ENCODE measurements around the gene BPIFB1. TPM values are rescaled to one million over a fixed set of nuclear protein-coding genes. Genes with fewer than 3 reads are reported as not detected.

The BPIFB1 gene
- total RNA-seq, 1 experiment from 2014 or later = not detected

DNA sequence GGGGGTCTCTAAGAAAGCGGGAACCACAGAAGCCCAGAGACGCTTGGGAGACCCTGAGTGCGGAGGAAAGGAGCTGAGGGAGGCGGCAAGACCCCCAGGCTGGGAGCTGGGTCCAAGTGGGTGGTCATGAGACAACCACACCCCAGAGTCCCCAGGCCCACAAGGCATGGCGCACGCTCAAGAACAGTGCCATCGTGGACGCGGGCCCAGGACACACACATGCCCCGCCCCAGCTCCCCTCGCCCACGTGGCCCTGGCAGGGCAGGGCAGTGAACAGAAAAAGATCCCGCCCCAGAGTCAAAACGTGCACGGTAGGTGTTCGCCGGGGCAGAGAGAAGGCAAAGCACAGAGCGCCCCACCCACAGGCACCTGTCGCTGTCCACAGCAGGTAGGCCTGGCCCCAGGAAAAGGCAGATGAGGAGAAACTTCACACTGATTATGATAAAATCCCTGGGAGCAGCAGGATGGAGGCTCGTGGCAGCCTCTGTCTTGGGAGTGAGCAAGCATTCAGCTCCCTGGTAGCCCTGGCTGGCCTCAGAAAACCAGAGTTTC is 50.0 kb downstream of the BPIFB1 start:
- Histone ChIP-seq H3K27me3 (replicated peaks) (peaks cover 36% of the 10 kb centered on the region), H3K27ac (no peak overlapping the region), H3K9me3 (replicated peaks) (no peaks in the 10 kb centered on the region), H3K4me1 (replicated peaks) (no peaks in the 10 kb centered on the region), H3K4me3 (no peak overlapping the region), H3K36me3 (no peaks in the 10 kb centered on the region)
- DNase-seq (ENCODE audit: low read depth in 1 of 2, low spot score in 2 of 2) = no peak

- Histone ChIP-seq H3K36me3 (no peaks in the 10 kb centered on the region), H3K4me3 (no peak overlapping the region), H3K27ac (no peak overlapping the region), H3K27me3 (replicated peaks) (peaks cover 33% of the 10 kb centered on the region), H3K9me3 (replicated peaks) (no peaks in the 10 kb centered on the region), H3K4me1 (replicated peaks) (no peaks in the 10 kb centered on the region)
- no peak for DNase-seq (ENCODE audit: low read depth in 1 of 2, low spot score in 2 of 2)
Measured at GRCh38 chr20:33333616-33334015, 50.6 kb downstream of the BPIFB1 start.

DNA sequence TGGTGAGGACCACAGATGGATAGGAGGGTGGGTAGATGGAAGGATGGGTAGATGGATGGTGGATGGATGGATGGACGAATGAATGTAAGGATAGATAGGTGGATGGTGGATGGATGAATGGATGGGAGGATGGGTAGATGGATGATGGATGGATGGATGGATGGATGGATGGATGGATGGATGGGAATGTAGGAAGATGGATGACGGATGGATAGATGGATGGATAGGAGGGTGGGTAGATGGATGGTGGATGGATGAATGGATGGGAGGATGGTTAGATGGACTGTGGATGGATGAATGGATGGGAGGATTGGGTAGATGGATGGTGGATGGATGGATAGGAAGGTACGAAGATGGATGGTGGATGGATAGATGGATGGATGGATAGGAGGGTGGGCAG is 51.1 kb downstream of the BPIFB1 start:
- Histone ChIP-seq H3K4me3 (no peak overlapping the region), H3K9me3 (replicated peaks) (no peaks in the 10 kb centered on the region), H3K36me3 (no peaks in the 10 kb centered on the region), H3K27ac (no peak overlapping the region), H3K4me1 (replicated peaks) (no peaks in the 10 kb centered on the region), H3K27me3 (replicated peaks) (peaks cover 28% of the 10 kb centered on the region)
- no peak for DNase-seq (ENCODE audit: low read depth in 1 of 2, low spot score in 2 of 2)

- Histone ChIP-seq H3K4me3 (no peak overlapping the region), H3K27me3 (replicated peaks) (peaks cover 11% of the 10 kb centered on the region), H3K36me3 (no peaks in the 10 kb centered on the region), H3K4me1 (replicated peaks) (no peaks in the 10 kb centered on the region), H3K27ac (no peak overlapping the region), H3K9me3 (replicated peaks) (no peaks in the 10 kb centered on the region)
- no peak for DNase-seq (ENCODE audit: low read depth in 1 of 2, low spot score in 2 of 2)
Measured at GRCh38 chr20:33336375-33336774, 53.4 kb downstream of the BPIFB1 start.

- Histone ChIP-seq H3K4me3 (no peak overlapping the region), H3K9me3 (replicated peaks) (no peaks in the 10 kb centered on the region), H3K27me3 (replicated peaks) (0 out of 2 replicates have a peak, but pooled peaks cover 6% of the 10 kb centered on the region), H3K4me1 (replicated peaks) (no peaks in the 10 kb centered on the region), H3K27ac (no peak overlapping the region), H3K36me3 (no peaks in the 10 kb centered on the region)
- DNase-seq (ENCODE audit: low read depth in 1 of 2, low spot score in 2 of 2) = no peak
Measured at GRCh38 chr20:33337119-33337518, 54.1 kb downstream of the BPIFB1 start.

GRCh38 chr20:33337531-33338165 is 54.6 kb downstream of the BPIFB1 start:
- no peaks in the 10 kb centered on the region for H3K36me3 ChIP-seq

DNA sequence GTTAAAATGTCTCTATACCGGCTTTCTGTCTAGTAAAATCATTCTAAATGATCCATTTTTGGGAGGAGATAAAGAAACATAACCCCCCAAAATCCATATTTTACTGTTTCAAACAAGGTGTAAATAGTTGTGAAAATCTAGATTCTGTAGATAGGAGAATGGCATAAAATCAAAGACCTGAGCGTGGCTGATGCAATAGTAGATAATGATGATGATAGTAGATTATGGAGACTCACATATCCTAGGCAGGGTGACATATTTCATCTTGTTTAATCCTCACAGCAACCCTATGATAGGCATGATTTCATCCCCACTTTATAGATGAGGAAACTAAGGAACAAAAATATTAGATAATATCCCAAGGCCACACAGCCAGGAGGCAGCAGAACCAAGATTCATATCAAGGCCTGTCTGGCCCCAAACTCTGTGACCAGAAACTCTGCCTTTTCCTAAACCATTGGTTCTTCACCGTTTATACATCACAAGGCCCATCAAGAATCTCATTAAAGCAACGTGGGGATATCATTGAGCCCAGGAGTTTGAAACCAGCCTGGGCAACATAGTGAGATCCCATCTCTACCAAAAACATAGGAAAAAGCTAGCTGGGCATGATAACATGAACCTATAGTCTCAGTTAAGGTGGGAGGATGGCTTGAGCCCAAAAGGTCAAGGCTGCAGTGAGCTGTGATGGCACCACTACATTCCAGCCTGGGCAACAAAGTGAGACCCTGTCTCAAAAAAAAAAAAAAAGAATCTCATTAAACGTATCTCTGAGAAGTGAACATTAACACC is 55.6 kb downstream of the BPIFB1 start:
- DNase-seq (ENCODE audit: low read depth in 1 of 2, low spot score in 2 of 2) = no peak
- Histone ChIP-seq H3K4me1 (replicated peaks) (no peaks in the 10 kb centered on the region), H3K36me3 (no peaks in the 10 kb centered on the region)

More at GRCh38 chr20:33337531-33338165, 54.6 kb downstream of the BPIFB1 start:
- H3K4me1 ChIP-seq (replicated peaks) = no peaks in the 10 kb centered on the region
- H3K27me3 ChIP-seq (replicated peaks) = 0 out of 2 replicates have a peak, but pooled peaks cover 4% of the 10 kb centered on the region
- H3K4me3 ChIP-seq = no peak overlapping the region
- DNase-seq (ENCODE audit: low read depth in 1 of 2, low spot score in 2 of 2) = no peak
- H3K9me3 ChIP-seq (replicated peaks) = no peaks in the 10 kb centered on the region
- no peak overlapping the region for H3K27ac ChIP-seq

GRCh38 chr20:33339515-33340058 is 56.6 kb downstream of the BPIFB1 start:
- no peak overlapping the region for H3K27ac ChIP-seq
- no peak for DNase-seq (ENCODE audit: low read depth in 1 of 2, low spot score in 2 of 2)
- no peaks in the 10 kb centered on the region for H3K9me3 ChIP-seq (replicated peaks)
- H3K4me3 ChIP-seq = no peak overlapping the region
- H3K4me1 ChIP-seq (replicated peaks) = no peaks in the 10 kb centered on the region
- H3K36me3 ChIP-seq = no peaks in the 10 kb centered on the region
- peaks cover 6% of the 10 kb centered on the region; the same call in 1 of the 2 replicates for H3K27me3 ChIP-seq (replicated peaks)

More for the DNA sequence above, 55.6 kb downstream of the BPIFB1 start:
- Histone ChIP-seq H3K27ac (no peak overlapping the region), H3K27me3 (replicated peaks) (peaks cover 6% of the 10 kb centered on the region; the same call in 1 of the 2 replicates), H3K9me3 (replicated peaks) (no peaks in the 10 kb centered on the region), H3K4me3 (no peak overlapping the region)

GRCh38 chr20:33343521-33343920 is 60.5 kb downstream of the BPIFB1 start:
- Histone ChIP-seq H3K27ac (no peak overlapping the region), H3K9me3 (replicated peaks) (no peaks in the 10 kb centered on the region), H3K4me3 (no peak overlapping the region), H3K36me3 (no peaks in the 10 kb centered on the region), H3K27me3 (replicated peaks) (peaks cover 3% of the 10 kb centered on the region; the same call in 1 of the 2 replicates), H3K4me1 (replicated peaks) (no peaks in the 10 kb centered on the region)
- no peak for DNase-seq (ENCODE audit: low read depth in 1 of 2, low spot score in 2 of 2)

DNA sequence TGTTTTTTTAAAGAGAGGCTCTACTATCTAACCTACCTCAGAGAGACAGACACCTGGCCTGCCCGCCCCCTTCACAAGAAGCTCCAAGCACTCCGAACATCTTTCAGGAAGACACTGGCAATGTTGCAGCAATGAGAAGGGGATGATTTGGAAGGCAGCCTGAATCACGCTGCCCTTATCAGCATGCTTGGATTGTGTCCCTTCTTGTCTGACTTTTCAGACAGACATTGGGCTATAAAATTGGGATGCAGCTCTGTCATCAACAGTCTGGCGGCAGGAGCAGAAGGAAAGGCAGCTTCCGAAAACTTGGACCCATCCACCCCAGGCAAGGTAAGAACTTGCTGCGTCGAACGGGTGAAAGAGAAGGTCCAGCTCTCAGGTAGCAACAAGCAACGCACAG is 62.3 kb downstream of the BPIFB1 start:
- H3K9me3 ChIP-seq (replicated peaks) = no peaks in the 10 kb centered on the region

GRCh38 chr20:33348136-33348937 is 65.3 kb downstream of the BPIFB1 start:
- Histone ChIP-seq H3K27me3 (replicated peaks) (peaks cover 3% of the 10 kb centered on the region; the same call in 1 of the 2 replicates), H3K27ac (no peak overlapping the region), H3K4me3 (no peak overlapping the region), H3K9me3 (replicated peaks) (no peaks in the 10 kb centered on the region), H3K4me1 (replicated peaks) (peaks cover 5% of the 10 kb centered on the region), H3K36me3 (no peaks in the 10 kb centered on the region)
- no peak for DNase-seq (ENCODE audit: low read depth in 1 of 2, low spot score in 2 of 2)

More for the DNA sequence above, 62.3 kb downstream of the BPIFB1 start:
- H3K4me1 ChIP-seq (replicated peaks) = no peaks in the 10 kb centered on the region
- H3K27me3 ChIP-seq (replicated peaks) = peaks cover 3% of the 10 kb centered on the region; the same call in 1 of the 2 replicates
- no peak overlapping the region for H3K27ac ChIP-seq
- H3K4me3 ChIP-seq = no peak overlapping the region
- no peaks in the 10 kb centered on the region for H3K36me3 ChIP-seq
- no peak for DNase-seq (ENCODE audit: low read depth in 1 of 2, low spot score in 2 of 2)

DNA sequence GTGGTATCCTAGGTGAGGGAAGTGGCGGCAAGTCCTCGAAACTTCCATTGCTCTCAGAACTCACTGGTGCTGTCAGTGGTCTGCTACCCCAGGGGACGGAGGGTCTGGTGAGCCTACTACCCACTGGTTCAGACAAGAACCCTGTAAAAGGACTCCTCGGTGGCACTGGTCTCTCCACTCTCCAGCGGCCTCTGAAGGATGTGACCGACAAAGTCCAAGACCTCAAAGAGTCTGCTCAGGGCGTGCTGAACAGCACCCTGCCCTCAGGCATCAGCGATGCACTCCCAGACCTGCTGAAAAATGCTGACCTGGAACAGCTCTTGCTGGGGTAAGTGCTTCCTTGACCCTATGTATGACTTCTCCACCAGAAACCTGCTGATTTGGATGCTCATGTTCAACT is 66.5 kb downstream of the BPIFB1 start:
- Histone ChIP-seq H3K4me3 (no peak overlapping the region), H3K9me3 (replicated peaks) (no peaks in the 10 kb centered on the region), H3K27me3 (replicated peaks) (no peaks in the 10 kb centered on the region), H3K4me1 (replicated peaks) (peaks cover 5% of the 10 kb centered on the region), H3K36me3 (no peaks in the 10 kb centered on the region), H3K27ac (no peak overlapping the region)
- no peak for DNase-seq (ENCODE audit: low read depth in 1 of 2, low spot score in 2 of 2)

DNA sequence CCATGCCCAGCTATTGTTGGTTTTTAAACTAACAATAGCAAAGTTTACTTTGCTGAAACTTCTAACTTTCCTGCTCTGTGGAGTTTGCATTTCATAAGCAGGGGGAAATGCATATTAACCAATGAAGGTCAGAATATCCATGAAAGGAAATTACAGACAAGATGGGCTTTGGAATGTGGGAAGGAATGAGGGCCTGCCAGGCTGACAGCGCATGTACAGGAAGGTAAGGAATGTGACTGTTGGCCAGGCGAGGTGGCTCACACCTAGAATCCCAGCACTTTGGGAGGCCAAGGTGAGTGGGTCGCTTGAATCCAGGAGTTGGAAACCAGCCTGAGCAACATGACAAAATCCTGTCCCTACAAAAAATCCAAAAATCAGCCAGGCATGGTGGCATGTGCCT is 68.7 kb downstream of the BPIFB1 start:
- H3K4me1 ChIP-seq (replicated peaks) = peaks cover 5% of the 10 kb centered on the region
- no peak overlapping the region for H3K27ac ChIP-seq
- DNase-seq (ENCODE audit: low read depth in 1 of 2, low spot score in 2 of 2) = no peak
- no peak overlapping the region for H3K4me3 ChIP-seq
- no peaks in the 10 kb centered on the region for H3K36me3 ChIP-seq
- H3K9me3 ChIP-seq (replicated peaks) = no peaks in the 10 kb centered on the region
- no peaks in the 10 kb centered on the region for H3K27me3 ChIP-seq (replicated peaks)
